Neutrophil (primary cell): Measurements from ENCODE around the gene ABHD2.
A peak's percentile ranks its signal among the peaks of the same experiment; 100 is the strongest.

Experiments
- H3K27ac ChIP-seq: fragments of 200-600 bp; sonication (generic); 2 replicates; pipeline ENCODE4 v1.5.1; 2016; ENCODE audit warnings: mild to moderate bottlenecking, moderate library complexity
- H3K27me3 ChIP-seq: fragments of 200-600 bp; sonication (generic); 2 replicates; pipeline ENCODE4 v1.6.0; 2016; ENCODE audit warnings: mild to moderate bottlenecking
- H3K36me3 ChIP-seq: fragments of 200-600 bp; sonication (generic); 2 replicates; pipeline ENCODE4 v1.5.1; 2017
- H3K4me1 ChIP-seq, 2 experiments: fragments of 200-600 bp in 1 of 2; sonication (generic) in 1 of 2; 1 replicate in 1 of 2; 2 replicates in 1 of 2; pipeline versions ENCODE4 v1.5.1 to v1.6.1; 2013 to 2016; ENCODE audit warnings: low read depth in 1 of 2, low read length in 1 of 2, mild to moderate bottlenecking in 1 of 2, moderate library complexity in 1 of 2; ENCODE audit not compliant: control insufficient read depth in 1 of 2, insufficient read depth in 1 of 2
- H3K4me3 ChIP-seq, 2 experiments: fragments of 200-600 bp in 1 of 2; sonication (generic) in 1 of 2; 1 replicate in 1 of 2; 2 replicates in 1 of 2; pipeline ENCODE4 v1.5.1; 2013 to 2016; ENCODE audit warnings: low read depth in 1 of 2, low read length in 1 of 2, mild to moderate bottlenecking in 1 of 2, moderate library complexity in 1 of 2
- H3K9me3 ChIP-seq: fragments of 200-600 bp; sonication (generic); 2 replicates; pipeline ENCODE4 v1.5.1; 2016
- TF ChIP-seq, protein P1 (sequence below): fragments of 200-600 bp; sonication (generic); IDR thresholded peaks from 2 replicates; pipeline ENCODE4 v1.5.1; 2016; ENCODE audit warnings: antibody characterized with exemption

Gene ABHD2

GRCh38 chr15:89087161-89087829 is 961 bp upstream of the ABHD2 start:
- H3K4me1 ChIP-seq = peaks cover 41 to 42% of the 10 kb centered on the region in 2 experiments
- peak overlapping the region; percentile 62 to 95 for H3K4me3 ChIP-seq
- TF ChIP-seq, protein P1, sequence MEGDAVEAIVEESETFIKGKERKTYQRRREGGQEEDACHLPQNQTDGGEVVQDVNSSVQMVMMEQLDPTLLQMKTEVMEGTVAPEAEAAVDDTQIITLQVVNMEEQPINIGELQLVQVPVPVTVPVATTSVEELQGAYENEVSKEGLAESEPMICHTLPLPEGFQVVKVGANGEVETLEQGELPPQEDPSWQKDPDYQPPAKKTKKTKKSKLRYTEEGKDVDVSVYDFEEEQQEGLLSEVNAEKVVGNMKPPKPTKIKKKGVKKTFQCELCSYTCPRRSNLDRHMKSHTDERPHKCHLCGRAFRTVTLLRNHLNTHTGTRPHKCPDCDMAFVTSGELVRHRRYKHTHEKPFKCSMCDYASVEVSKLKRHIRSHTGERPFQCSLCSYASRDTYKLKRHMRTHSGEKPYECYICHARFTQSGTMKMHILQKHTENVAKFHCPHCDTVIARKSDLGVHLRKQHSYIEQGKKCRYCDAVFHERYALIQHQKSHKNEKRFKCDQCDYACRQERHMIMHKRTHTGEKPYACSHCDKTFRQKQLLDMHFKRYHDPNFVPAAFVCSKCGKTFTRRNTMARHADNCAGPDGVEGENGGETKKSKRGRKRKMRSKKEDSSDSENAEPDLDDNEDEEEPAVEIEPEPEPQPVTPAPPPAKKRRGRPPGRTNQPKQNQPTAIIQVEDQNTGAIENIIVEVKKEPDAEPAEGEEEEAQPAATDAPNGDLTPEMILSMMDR = no peak
- no peaks in the 10 kb centered on the region for H3K9me3 ChIP-seq
- H3K36me3 ChIP-seq = no peaks in the 10 kb centered on the region
- H3K27ac ChIP-seq = peak overlapping the region; percentile 99
- no peaks in the 10 kb centered on the region for H3K27me3 ChIP-seq

DNA sequence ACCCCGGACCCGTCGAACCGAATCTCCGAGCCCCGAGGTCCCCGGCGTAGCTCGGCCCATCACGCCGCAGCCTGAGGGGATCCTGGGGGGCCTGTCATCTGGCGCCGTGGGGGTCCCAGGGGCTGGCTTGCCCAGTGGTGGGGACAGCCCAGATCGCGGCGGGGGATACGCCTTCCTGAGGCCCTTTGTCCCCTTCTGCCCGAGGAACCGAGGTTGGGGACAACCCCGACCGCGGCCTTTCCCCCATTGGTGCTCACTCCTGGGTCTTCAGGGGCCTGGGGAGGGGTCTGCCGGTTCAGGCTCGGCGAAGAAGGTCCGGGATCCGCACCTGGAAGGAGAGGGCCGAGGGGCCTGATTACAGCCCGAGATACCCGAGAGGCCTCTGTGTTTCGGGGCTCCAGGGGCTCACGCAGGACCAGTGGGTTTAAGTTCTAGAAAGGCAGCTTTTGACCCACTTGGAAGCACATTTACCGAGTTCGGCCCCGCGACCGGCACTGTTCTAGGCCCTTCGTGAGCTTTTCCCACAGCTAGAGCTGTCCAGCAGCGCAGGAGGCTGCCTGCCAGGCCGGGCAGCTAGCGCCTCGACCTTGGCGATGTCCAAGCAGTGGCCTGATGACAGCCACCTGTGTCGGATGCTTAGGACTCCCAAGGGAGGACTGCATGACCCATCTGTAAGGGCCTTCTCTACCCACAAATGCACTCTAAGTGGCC is 504 bp downstream of the ABHD2 start:
- H3K36me3 ChIP-seq = no peaks in the 10 kb centered on the region
- H3K9me3 ChIP-seq = no peaks in the 10 kb centered on the region
- no peaks in the 10 kb centered on the region for H3K27me3 ChIP-seq
- H3K4me3 ChIP-seq = peak overlapping the region; percentile 94 to 95
- peaks cover 55 to 56% of the 10 kb centered on the region in 2 experiments for H3K4me1 ChIP-seq
- TF ChIP-seq, protein P1 = no peak
- peak overlapping the region; percentile 99 for H3K27ac ChIP-seq

DNA sequence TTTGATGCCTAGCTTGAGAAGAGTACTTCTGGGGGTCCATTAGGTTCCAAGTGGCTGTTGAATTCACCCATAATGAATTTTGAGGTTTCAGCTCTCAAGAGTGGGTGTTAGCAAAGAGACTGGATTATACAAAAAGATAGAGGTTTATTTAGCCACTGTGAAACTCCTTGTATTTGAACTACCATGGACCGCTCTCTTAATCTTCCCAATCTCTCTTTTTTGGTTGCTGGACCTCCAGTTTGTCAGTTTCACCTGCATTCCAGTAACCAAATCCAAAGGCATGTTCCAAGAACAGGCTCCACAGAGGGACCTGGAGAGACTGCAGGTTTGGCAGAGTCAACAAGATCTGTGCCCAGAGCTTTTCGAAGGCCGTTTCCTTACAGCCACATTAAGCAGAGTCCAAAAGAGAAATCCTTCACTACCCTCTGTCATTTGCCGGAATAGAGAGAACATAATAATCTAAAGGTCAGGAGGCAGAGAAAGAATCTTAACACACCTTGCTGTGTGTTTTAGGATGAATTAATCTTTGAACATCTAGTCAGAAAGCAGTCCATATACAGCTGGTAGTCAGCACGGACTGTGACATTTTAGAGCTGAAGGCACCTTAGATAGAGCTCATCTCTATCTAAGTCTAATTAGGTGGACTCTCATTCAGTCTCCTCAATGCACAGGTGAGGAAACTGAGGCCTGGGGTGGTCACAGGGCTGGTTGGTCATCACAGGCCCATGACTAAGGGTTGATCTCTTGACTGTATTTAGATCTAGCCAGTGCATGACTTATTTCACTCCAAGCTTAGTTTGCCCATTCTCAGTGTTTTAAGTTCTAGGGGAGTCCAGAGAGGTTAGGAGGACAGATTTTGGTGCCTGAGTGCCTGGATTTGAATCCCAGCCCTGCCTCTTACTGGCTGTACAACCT is 1.3 kb downstream of the ABHD2 start:
- Histone ChIP-seq H3K4me3 (peak overlapping the region; percentile 94 to 95), H3K27ac (peak overlapping the region; percentile 99), H3K4me1 (peaks cover 63 to 64% of the 10 kb centered on the region in 2 experiments), H3K9me3 (no peaks in the 10 kb centered on the region), H3K27me3 (no peaks in the 10 kb centered on the region), H3K36me3 (no peaks in the 10 kb centered on the region)
- TF ChIP-seq, protein P1 = no peak

DNA sequence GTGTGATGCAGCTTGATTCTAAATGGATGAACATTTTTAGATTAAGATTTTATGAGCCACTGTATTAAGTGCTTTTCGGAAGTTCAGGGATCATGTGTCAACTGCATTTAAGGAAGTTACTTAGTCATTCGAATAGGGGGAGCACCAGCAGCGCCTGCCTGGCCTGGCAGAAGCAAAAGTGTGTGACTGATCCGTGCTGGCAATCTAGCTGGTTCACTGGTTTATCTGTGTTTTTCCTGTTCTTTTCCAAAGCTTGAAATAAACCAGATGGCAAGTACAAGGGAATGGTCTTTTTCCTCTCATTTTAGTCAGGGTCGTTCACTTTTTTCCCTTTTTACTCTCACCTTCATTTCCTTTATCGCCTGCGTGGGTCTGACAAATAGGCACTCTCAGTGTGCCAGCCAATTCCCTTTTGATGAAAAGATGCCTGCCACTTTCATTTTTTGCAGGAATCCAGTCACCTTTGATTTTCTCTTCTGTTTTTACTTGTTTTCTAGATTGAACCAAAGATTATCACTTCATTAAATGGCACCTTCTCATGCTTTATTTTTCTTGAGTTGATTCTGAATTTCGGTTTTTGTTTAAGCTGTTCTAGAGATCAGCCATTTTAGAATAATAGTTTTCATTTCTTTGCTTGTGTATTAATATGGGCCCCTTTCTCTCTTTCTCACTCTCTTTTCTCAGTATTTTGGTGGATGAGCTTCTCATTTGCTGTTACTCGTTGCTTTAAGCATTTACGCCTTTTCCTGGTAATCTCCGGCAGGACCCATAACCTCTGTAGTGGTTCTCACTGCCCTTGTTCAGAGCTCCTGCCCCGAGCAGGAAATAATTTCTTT is 2.8 kb downstream of the ABHD2 start:
- Histone ChIP-seq H3K27me3 (no peaks in the 10 kb centered on the region), H3K4me3 (peak overlapping the region; percentile 94 to 95), H3K4me1 (peaks cover 78 to 79% of the 10 kb centered on the region in 2 experiments), H3K9me3 (no peaks in the 10 kb centered on the region), H3K36me3 (no peaks in the 10 kb centered on the region), H3K27ac (peak overlapping the region; percentile 99)
- TF ChIP-seq, protein P1 = no peak
